ENCODE results near the gene HEXB. TPM values are rescaled to one million over a fixed set of nuclear protein-coding genes. Genes with fewer than 3 reads are reported as not detected.

HEXB gene
- total RNA-seq (2014; rRNA removed; shearing (Covaris generic)): 227 and 283 TPM in 2 replicates

GRCh38 chr5:74684900-74685851 lies at the start of gene HEXB:
TSS of gene HEXB (plus strand) at chr5:74685233. CDS start at chr5:74685261, 28 bp downstream.
- peak; percentile 76 for DNase-seq (ENCODE audit: low spot score)

GRCh38 chr5:74636149-74636548 lies 48.9 kb upstream of the HEXB start:
- no peak for DNase-seq (ENCODE audit: low spot score)

- DNase-seq (ENCODE audit: low spot score): no peak
These were observed 48.5 kb upstream of the HEXB start for GRCh38 chr5:74636552-74636951.

GRCh38 chr5:74638544-74638969 lies 46.5 kb upstream of the HEXB start:
- DNase-seq (ENCODE audit: low spot score): no peak

- peak; percentile 42 for DNase-seq (ENCODE audit: low spot score)
These were observed 45.8 kb upstream of the HEXB start for GRCh38 chr5:74638970-74639806.

GRCh38 chr5:74639807-74640449 lies 45.1 kb upstream of the HEXB start:
- DNase-seq (ENCODE audit: low spot score): peak; percentile 13

GRCh38 chr5:74640450-74640953 lies 44.5 kb upstream of the HEXB start, which contains the start of gene ENC1:
TSS of gene ENC1 (minus strand) at chr5:74640728. CDS start at chr5:74636485, 4,243 bp downstream.
- DNase-seq (ENCODE audit: low spot score): peak; percentile 87

- peak; percentile 74 for DNase-seq (ENCODE audit: low spot score)
These were observed 43.9 kb upstream of the HEXB start for GRCh38 chr5:74640954-74641734.

- DNase-seq (ENCODE audit: low spot score): peak; percentile 83
These were observed 43.1 kb upstream of the HEXB start for GRCh38 chr5:74641735-74642542.

GRCh38 chr5:74642543-74642863 lies 42.5 kb upstream of the HEXB start:
- no peak for DNase-seq (ENCODE audit: low spot score)

GRCh38 chr5:74643111-74643562 lies 41.9 kb upstream of the HEXB start:
- DNase-seq (ENCODE audit: low spot score): peak; percentile 93

- DNase-seq (ENCODE audit: low spot score): no peak
These were observed 37.9 kb upstream of the HEXB start for GRCh38 chr5:74647096-74647495.

- DNase-seq (ENCODE audit: low spot score): peak; percentile 67
These were observed 36.2 kb upstream of the HEXB start for GRCh38 chr5:74648835-74649293.

- DNase-seq (ENCODE audit: low spot score): no peak
These were observed 35.5 kb upstream of the HEXB start for GRCh38 chr5:74649421-74649973.

- DNase-seq (ENCODE audit: low spot score): no peak
These were observed 33.3 kb upstream of the HEXB start for GRCh38 chr5:74651710-74652109.

GRCh38 chr5:74652576-74652975 lies 32.5 kb upstream of the HEXB start:
- DNase-seq (ENCODE audit: low spot score): no peak

- DNase-seq (ENCODE audit: low spot score): no peak
These were observed 31.0 kb upstream of the HEXB start for GRCh38 chr5:74653991-74654390.

GRCh38 chr5:74655206-74655605 lies 29.8 kb upstream of the HEXB start:
- no peak for DNase-seq (ENCODE audit: low spot score)

GRCh38 chr5:74655716-74656115 lies 29.3 kb upstream of the HEXB start:
- no peak for DNase-seq (ENCODE audit: low spot score)

- DNase-seq (ENCODE audit: low spot score): no peak
These were observed 27.9 kb upstream of the HEXB start for GRCh38 chr5:74657165-74657564.

All from H4 (cell line).